GM10847 (cell line): Measurements from ENCODE around the gene PRR16.

Experiments
- POLR2A ChIP-seq: IDR thresholded peaks from 2 replicates; pipeline ENCODE4 v1.6.1; 2011; ENCODE audit not compliant: insufficient read length; ENCODE audit errors: extremely low read depth

PRR16 gene

DNA sequence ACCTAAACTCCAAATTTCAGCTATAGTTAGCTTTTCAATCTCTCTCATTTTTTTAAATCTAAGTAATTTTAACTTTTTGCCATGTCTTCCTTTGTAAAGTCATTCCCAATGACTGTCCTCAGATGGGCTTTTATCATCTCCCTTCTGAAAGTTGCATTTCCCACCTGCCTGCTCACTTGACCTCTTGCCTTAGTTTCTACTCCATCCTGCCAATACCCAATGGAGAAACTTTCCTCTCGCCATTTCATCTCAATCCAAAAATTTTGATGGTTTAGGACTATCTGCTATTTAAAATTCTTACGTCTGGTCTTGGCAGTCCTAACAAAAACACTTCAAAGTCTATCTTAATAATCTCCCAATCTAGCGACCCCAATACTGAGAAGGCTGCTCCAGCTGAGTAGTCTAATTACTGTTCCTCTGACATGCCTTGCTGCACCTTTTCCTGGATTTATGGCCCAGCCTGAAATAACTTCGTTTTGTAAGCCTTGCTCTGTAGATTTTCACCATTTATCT is 231.3 kb downstream of the PRR16 start:
- no peak for TF ChIP-seq POLR2A

DNA sequence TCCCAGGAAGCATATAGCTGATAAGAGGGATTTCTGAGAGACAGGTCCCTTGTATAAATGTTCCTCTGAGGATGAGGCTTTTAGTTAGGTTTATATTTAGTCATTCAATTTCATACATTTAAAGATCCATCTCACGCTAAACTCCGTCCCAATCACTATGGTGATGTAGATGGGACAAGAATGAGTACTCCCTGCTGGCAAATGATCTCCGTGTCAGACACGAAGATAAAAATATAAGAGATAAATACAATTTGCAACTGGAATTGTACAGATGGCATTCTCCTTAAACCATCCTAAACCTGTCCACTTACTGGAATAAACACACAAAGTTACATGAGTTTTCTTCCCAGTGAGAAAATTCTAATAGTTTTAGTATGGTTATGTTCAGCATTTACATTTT is 233.0 kb downstream of the PRR16 start:
- no peak for TF ChIP-seq POLR2A

DNA sequence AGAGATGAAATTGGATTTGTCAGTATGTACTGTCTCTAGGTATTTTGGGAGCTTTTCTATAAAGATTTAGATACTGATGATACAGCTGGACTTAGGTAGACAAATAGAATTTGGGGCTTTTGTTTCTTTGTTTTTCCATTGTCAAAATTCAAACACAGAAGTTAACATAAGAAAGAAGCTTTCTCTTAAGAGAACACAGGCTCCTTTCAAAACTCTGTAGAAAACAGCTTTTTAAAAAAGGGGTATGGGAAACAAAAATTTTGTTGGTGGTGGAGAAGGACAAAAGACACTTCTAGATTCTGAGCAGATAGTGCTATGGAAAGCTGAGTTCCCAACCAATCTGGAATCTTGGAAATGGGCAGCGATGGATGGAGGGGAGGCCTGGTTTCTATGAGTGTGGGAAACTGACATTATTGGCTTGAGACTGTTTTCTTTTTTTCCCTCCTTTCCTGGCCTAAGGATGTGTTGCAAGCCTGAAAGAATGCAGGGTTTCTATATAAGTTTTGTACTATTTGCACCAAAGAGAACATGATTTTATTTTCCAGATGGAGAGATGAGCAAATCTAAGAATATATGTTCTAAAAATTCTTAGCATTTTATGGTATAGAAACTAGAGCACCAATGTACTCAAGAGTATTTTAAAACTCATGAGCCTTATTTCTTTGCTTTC is 240.0 kb downstream of the PRR16 start:
- TF ChIP-seq POLR2A, result no peak

DNA sequence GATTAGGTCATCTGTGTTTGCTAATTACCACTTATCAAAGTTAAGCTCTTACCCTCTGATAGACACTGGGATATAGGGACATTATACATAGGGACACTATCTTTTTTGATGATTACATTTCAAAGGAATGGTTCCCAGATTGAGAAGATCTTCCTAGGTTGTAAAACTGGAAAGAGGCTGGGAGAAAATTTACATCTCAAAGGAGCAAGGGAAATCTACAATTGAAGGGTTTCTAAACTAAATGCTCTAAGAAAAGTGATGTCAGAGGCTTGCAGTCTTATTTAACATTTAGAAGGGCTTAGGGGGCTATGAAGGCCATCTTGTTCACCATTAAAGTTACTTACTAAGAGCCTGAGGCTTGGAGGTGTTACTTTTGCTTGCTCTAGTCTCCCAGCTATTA is 242.8 kb downstream of the PRR16 start:
- TF ChIP-seq POLR2A, result no peak

DNA sequence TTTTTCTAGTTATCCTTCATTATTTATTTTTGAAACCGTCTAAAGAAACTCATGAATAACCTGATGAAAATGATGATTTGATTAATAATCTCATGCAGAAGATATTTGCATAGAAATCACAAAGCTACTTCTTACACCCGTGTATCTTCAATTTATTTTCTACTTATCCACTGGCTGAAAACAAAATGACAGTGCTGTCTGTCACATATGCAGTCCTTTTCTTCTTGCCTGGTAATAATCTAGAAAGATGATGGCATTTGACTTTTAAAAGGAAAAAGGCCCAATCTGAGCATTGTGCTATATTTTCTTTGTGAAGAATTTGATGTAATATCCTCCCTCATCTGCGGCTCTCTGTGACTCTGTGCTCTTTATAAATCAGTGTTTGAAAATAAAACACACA is 253.3 kb downstream of the PRR16 start:
- TF ChIP-seq POLR2A, result no peak

DNA sequence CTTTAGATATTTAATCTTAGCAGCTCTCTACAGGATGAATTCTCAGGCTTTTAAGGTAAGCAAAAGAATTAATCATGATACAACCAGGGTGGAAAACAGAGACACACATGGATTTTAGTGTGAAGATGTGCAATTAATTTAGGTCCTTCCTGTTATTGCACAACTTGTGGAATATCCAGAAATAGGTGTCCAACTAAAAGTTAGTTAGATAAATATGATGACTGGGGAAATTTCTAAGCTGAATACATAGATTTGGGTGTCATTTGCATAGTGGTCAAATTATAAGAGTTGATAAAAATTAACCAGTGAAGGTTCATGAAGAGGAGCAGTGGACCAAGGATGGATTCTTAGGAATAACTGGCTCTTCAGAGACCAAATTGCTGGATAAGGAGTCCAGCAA is 266.1 kb downstream of the PRR16 start:
- no peak for TF ChIP-seq POLR2A

DNA sequence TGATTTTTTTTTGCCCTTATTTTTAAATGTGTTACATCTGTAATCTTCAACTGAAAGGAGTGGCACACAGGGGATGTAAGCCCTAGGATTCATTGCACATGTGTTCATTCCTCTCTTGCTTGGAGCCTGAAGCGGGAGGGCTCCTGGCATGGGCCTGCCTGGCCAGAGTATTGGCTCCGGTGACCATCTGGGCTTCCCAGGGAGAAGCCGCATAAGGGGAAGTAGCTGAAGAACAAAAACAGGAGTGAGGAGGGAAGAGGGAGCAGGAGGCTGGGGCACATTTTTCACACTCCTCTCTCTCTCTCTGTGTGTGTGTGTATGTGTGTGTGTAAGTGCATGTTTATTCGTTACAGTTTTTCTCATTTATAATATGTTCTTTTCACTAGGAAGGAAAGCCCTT is 269.9 kb downstream of the PRR16 start:
- no peak for TF ChIP-seq POLR2A

DNA sequence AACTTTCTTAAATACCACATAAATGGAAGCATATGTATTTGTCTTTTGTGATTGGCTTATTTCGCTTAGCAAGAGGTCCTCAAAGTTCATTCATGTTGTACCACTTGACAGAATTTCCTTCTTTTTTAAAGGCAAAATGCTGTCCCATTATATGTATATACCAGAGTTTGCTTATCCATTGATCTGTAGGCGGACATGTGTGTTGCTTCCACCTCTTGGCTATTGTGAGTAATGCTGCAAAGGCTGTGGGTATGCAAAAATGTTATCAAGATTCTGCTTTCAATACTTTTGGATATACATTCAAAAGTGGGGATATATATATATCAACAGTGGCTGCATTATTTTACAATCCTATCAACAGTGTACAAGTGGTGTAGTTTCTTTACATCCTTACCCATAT is 271.0 kb downstream of the PRR16 start:
- TF ChIP-seq POLR2A, result no peak
